Stimulated activated CD8-positive, alpha-beta memory T cell treated with anti-CD3 and anti-CD28 coated beads, Interleukin-7, amount 100 ng/mL, for 48 hours (primary cell): ENCODE measurements around the gene ATP5MK.
"Not testable (repeated sequence)": the region's sequence is repeated elsewhere in the genome, so short reads cannot be mapped to it uniquely, and the experiment has no call there.

Experiments
- DNase-seq, 2 donors: peaks; one replicate each; pipeline ENCODE4 v3.0.0-alpha.2; 2020; ENCODE audit warnings: low read depth in 1 of 2; ENCODE audit errors: extremely low read depth in 1 of 2

ATP5MK gene

DNA sequence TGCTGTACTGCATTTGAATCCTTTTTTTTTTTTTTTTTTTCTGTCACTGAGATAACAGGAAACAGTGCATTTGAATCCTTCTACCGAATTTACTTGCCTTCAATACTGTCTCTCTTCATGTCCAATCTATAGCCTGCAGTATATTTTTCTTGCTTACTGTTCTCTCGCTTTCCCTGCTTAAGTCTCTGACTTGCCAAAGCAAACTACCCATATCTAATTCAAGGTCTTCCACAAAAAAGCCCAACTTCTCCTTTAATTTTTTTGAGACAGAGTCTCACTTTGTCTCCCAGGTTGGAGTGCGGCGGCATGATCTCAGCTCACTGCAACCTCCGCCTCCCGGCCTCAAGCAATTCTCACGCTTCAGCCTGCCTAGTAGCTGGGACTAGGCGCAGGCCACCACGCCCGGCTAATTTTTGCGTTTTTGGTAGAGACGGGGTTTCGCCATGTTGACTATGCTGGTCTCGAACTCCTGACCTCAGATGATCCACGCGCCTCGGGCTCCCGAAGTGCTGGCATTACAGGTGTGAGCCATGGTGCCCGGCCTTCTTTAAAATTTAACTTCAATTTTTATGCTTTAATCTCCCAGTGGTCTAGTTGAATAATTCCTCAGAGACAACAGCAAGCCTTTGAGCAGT is 1.0 kb upstream of the ATP5MK start:
- no peak for DNase-seq

DNA sequence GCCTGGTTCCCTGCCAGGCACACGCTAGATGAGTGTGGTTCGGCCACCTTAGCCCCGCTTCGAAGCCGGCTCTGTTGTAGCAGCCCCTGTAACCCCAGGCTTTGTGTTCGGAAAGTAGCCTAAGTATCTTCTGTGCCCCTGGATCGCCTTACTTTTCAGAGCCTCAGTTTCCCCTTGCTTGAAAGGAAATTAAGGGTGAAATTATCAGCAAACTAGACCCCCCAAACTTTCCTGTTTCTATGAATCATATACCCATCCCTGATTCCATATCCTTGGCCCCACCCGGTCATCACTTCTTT is 463 bp upstream of the ATP5MK start:
- DNase-seq, result no peak

DNA sequence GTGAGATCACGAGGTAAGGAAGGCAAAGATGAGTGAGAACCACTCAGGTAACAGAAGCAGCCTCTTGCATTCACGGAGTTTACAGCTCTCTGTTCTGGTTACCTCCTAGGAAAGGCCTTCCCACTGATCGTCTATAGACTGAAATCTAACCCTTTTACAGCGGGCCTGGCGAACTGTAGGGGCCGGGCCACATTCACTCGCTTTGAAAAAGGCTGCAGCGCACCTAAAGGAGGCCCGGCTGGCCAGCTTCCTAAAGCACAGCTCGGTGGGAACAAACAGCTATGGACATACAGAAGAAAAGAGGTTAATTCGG is 565 bp downstream of the ATP5MK start:
- DNase-seq, result no peak

DNA sequence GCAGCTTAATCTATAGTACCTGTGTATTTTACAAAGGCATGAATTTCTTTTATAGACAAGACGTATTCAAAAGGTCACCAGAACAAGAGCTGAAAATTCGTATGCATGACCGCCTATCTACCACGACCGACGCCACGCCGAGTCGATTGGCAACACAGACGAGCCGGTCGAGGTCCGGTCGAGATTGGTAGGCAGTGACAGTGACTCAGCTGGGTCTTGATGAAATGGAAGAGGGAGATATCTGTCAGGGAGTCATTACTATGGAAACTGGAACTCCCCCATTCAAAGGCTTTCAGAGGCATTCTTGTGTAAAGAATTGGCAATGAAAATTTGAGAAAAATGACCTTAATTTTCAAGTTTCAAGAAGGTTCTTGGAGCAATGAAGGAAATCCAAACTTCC is 2.1 kb downstream of the ATP5MK start:
- no peak for DNase-seq

DNA sequence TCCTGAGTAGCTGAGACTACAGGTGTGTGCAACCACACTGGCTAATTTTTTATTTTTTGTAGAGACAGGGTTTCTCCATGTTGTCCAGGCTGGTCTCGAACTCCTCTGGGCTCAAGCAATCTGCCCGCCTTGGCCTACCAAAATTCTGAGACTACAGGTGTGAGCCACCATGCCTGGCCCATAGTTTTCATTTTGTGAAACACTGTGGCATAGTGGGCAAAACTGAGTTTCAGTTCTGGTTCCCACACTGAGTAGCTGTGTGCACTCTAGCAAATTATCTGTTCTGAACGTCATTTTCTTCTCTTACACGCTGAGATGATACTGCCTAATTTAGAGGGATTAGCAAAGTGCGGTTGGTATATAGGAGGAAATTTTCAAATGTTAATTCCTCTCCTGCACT is 13.5 kb downstream of the ATP5MK start:
- no peak for DNase-seq

DNA sequence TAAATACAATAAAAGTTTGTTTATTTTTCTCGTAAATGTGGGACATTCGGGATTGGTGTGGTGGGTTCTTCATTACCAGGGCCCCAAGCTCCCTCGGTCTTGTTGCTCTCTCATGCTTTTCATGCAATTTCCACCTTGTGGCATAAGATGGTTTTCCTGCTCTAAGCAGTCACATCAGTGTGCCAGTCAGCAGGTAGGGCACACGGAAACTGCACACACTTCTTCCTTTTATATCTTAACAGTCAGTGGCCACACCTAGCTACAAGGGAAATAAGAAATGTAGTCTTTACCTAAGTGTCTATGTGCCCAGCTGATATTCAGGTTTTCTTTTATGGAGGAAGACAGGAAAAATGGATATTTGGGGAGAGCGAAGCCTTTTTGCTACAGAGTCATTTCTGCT is 22.0 kb downstream of the ATP5MK start:
- DNase-seq, result no peak

DNA sequence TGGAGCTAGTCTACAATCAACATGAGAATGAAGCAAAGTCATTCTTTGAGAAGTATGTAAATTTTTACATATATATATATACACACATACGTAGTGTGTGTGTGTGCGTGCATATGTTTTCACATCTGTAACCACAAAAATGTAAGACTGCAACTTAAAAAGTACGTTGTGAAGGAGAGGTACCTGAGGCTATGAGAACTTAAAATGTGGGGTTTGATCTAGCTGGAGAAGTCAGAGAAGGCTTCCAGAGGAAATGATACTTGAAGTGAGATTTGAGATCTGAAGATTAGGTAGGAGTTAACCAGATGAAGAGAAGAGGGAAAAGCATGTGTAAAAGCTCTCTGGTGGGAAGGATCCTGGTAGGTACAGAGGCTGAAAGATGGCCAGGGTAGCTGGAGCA is 22.7 kb downstream of the ATP5MK start:
- no peak for DNase-seq

DNA sequence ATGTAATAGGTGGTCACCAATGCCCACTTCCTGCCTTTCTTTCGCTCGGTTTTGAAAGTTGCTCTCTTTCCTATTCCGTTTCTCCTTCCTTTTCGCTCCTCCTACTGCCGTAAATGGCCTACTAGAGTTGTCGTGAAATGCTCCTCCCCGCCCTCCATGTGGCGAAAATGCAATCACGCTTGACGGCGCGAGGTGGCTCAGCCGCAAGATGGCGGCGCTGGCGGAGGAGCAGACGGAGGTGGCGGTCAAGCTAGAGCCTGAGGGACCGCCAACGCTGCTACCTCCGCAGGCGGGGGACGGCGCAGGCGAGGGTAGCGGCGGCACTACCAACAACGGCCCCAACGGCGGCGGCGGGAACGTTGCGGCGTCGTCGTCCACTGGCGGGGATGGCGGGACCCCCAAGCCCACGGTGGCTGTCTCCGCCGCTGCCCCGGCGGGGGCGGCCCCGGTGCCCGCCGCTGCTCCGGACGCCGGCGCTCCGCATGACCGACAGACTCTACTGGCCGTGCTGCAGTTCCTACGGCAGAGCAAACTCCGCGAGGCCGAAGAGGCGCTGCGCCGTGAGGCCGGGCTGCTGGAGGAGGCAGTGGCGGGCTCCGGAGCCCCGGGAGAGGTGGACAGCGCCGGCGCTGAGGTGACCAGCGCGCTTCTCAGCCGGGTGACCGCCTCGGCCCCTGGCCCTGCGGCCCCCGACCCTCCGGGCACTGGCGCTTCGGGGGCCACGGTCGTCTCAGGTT is 28.3 kb downstream of the ATP5MK start, which contains the start of gene TAF5:
TAF5 (plus strand) TSS at position 195 of the 737 bp plus-strand sequence; CDS start at position 209, 14 bp downstream.
- DNase-seq, result peak; percentile 80 to 88

DNA sequence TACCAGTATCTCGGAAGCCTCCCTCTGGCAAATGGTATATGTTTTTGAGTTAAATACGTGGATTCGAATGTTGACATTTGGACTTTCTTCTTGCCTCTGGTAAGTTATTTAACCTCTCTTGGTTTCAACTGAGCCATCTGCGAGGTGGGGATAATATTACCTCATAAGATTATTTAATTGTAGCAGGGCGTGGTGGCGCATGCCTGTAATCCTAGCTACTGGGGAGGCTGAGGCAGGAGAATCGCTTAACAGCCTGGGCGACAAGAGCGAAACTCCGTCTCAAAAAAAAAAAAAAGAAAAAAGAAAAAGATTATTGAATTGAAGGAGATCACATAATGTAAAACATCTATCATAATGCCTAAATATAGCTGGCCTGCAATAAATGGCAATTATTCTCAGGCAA is 28.9 kb downstream of the ATP5MK start:
- no peak for DNase-seq

DNA sequence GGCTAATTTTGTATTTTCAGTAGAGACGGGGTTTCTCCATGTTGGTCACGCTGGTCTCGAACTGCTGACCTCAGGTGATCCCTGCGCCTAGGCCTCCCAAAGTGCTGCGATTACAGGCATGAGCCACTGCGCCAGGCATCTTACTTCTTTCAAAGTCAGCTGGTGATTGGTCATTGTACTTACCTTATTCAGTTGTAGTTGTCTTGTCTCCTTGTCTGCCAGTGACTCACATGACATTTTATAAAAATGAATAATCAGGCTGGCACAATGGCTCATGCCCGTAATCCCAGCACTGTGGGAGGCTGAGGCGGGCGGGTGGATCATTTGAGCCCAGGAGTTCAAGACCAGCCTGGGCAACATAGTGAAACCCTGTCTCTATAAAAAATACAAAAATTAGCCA is 35.5 kb downstream of the ATP5MK start:
- DNase-seq, result not testable (repeated sequence)

DNA sequence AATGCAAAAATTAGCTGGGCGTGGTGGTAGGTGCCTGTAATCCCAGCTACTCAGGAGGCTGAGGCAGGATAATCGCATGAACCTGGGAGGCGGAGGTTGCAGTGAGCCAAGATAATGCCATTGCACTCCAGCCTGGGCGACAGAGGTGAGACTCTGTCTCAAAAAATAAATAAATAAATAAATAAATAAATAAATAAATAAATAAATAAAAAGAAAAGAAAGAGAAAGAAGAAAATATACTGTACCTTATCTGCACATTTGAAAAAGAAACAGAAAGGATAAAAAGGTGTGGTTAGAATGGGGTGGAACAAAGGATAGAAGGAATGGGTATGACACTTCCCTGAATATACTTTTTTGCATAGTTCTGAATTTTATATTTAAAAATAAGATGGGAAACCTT is 36.8 kb downstream of the ATP5MK start:
- DNase-seq, result not testable (repeated sequence)

DNA sequence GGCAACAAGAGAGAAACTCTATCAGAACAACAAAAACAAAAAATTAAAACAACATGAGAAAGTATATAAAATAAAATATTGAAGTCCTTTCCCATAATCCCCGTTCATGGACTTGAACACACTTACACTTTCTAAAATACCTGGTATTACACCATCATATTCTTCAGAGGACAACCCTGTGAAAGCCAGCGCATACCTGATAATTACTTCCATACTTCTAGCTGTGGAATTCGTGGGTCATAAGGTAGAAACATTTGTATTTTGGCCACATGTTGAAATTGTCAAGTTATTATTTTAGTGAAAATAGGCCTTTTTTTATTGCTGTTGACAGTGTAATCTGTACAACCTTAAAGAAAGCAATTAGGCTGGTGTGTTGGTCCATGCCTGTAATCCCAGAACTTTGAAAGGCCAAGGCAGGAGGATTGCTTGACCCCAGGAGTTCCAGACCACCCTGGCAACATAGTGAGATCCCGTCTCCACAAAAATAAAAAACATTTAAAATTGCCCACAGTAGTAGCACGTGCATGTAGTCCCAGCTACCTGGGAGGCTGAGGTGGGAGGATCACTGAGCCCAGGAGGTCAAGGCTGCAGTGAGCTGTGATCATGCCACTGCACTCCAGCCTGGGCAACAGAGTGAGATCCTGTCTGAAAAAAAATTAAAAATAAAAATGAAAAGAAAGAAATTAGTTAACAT is 40.2 kb downstream of the ATP5MK start:
- DNase-seq, result no peak

DNA sequence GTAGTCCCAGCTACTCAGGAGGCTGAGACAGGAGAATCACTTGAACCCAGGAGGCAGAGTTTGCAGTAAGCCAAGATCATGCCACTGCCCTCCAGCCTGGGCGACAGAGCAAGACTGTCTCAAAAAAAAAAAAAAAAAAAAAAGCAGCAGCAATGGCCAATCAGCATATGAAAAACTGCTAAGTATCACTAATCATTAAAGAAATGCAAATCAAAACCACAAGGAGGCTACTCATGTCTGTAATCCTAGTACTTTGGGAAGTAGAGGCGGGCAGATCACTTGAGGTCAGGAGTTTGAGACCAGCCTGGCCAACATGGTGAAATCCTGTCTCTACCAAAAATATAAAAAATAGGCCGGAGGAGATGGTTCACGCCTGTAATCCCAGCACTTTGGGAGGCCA is 41.7 kb downstream of the ATP5MK start:
- DNase-seq, result not testable (repeated sequence)

DNA sequence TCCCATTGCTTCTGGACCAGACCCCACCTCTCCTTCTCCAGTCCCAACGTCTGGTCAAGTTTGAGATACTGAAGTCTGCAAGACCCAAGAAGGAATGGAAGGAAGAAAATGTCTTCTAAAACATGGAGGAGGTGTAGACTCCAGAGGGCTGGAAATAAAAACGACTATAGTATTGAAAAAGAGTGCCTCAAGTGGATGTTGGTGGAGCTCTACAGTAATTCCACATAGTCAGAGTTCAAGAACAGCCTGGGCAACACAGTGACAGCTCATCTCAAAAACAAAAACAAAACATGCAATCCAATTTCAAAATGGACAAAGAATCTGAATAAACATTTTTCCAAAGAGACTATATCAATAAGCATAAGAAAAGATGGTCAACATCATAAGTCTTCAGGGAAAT is 43.0 kb downstream of the ATP5MK start:
- DNase-seq, result no peak

DNA sequence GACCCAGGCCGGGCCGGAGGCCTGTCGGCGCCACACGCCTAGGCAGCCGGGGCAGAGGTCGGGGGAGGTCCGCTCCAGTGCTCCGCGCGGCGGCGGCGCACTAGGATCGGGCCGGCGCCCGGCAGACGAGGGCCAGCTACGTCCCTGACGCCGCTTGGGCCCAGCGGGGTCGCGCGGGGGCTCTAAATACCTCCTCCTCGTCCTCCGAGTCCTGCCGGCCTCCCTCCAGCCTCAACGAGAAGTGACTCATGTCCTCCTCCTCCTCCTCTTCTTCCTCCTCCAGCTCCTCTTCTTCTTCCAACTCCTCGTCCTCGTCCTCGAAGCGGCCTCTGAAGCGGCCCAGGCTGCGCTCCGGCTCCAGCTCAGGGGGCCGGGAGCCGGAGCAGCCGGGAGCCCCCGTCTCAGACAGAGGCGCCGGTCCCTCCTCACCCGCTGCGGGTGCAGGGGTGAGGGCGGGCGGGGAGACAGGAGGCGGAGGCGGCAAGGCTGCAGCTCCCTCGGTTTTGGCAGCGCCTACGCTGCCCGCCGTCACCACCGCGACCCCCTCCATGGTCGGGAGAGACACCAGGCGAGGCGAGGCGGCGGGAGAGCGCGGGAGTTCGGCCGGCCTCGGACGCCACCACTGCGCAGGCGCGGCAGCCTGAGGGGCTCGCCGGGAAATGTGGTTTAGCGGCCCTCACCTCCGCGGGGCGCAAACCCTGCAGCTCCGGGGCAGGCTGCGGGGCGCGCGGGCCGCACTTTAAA is 45.6 kb downstream of the ATP5MK start, which contains the start of gene PCGF6:
PCGF6 (minus strand) TSS at position 624 of the 744 bp plus-strand sequence; CDS start at position 550, 74 bp downstream.
- DNase-seq, result peak; percentile 63 to 69

DNA sequence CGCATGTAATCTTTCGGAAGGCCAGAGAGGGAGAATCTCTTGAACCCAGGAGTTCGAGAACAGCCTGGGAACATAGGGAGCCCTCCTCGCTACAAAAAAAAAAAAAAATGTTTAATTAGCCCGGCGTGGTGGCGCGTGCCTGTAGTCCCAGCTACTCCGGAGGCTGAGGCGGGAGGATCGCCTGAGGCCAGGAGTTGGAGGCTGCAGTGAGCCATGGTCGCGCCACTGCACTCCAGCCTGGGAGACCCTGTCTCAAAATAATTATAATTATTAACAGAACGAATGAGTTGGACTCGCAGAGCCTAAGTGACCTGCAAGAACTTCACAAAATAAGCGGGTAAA is 46.1 kb downstream of the ATP5MK start:
- DNase-seq, result no peak
